GM18498 (cell line): ENCODE measurements around the gene PLCXD3.
"Not testable (repeated sequence)": the region's sequence is repeated elsewhere in the genome, so short reads cannot be mapped to it uniquely, and the experiment has no call there.

Source experiments
- ATAC-seq: cut with Tn5 transposase; IDR thresholded peaks from one replicate; pipeline ENCODE4 v1.9.1; 2021; ENCODE audit warnings: mild to moderate bottlenecking, moderate library complexity; ENCODE audit not compliant: unreplicated experiment

Gene PLCXD3

GRCh38 chr5:41356786-41357185 is 153.6 kb downstream of the PLCXD3 start:
- no peak for ATAC-seq

- no peak for ATAC-seq
Measured at GRCh38 chr5:41349846-41350245, 160.6 kb downstream of the PLCXD3 start.

GRCh38 chr5:41347569-41347968 is 162.8 kb downstream of the PLCXD3 start:
- no peak for ATAC-seq

GRCh38 chr5:41346609-41347008 is 163.8 kb downstream of the PLCXD3 start:
- no peak for ATAC-seq

GRCh38 chr5:41345295-41345694 is 165.1 kb downstream of the PLCXD3 start:
- no peak for ATAC-seq

GRCh38 chr5:41339339-41339738 is 171.1 kb downstream of the PLCXD3 start:
- ATAC-seq, result no peak

- ATAC-seq, result no peak
Measured at GRCh38 chr5:41338136-41338675, 172.2 kb downstream of the PLCXD3 start.

- ATAC-seq, result no peak
Measured at GRCh38 chr5:41337724-41338123, 172.7 kb downstream of the PLCXD3 start.

GRCh38 chr5:41337216-41337615 is 173.2 kb downstream of the PLCXD3 start:
- no peak for ATAC-seq

GRCh38 chr5:41336471-41336870 is 173.9 kb downstream of the PLCXD3 start:
- ATAC-seq, result no peak

GRCh38 chr5:41335596-41336181 is 174.7 kb downstream of the PLCXD3 start:
- ATAC-seq, result no peak

GRCh38 chr5:41334758-41335157 is 175.6 kb downstream of the PLCXD3 start:
- ATAC-seq, result no peak

GRCh38 chr5:41334221-41334620 is 176.2 kb downstream of the PLCXD3 start:
- no peak for ATAC-seq

- ATAC-seq, result no peak
Measured at GRCh38 chr5:41325074-41325473, 185.3 kb downstream of the PLCXD3 start.

- not testable (repeated sequence) for ATAC-seq
Measured at GRCh38 chr5:41322826-41323225, 187.6 kb downstream of the PLCXD3 start.

GRCh38 chr5:41312478-41313060 is 197.8 kb downstream of the PLCXD3 start:
- no peak for ATAC-seq

GRCh38 chr5:41312066-41312465 is 198.3 kb downstream of the PLCXD3 start:
- no peak for ATAC-seq

GRCh38 chr5:41309275-41309674 is 201.1 kb downstream of the PLCXD3 start:
- no peak for ATAC-seq

GRCh38 chr5:41306005-41306404 is 204.4 kb downstream of the PLCXD3 start:
- no peak for ATAC-seq

GRCh38 chr5:41305056-41305455 is 205.3 kb downstream of the PLCXD3 start:
- ATAC-seq, result no peak

- no peak for ATAC-seq
Measured at GRCh38 chr5:41296066-41296465, 214.3 kb downstream of the PLCXD3 start.

- no peak for ATAC-seq
Measured at GRCh38 chr5:41291323-41291722, 219.1 kb downstream of the PLCXD3 start.

GRCh38 chr5:41290810-41291209 is 219.6 kb downstream of the PLCXD3 start:
- no peak for ATAC-seq
